ENCODE measurements around the gene CTRB1. TPM values are rescaled to one million over a fixed set of nuclear protein-coding genes. Genes with fewer than 3 reads are reported as not detected.

CTRB1 gene
- total and polyA plus RNA-seq, 2 experiments from 2014 or later, result 0.21 TPM; not detected in 1

DNA sequence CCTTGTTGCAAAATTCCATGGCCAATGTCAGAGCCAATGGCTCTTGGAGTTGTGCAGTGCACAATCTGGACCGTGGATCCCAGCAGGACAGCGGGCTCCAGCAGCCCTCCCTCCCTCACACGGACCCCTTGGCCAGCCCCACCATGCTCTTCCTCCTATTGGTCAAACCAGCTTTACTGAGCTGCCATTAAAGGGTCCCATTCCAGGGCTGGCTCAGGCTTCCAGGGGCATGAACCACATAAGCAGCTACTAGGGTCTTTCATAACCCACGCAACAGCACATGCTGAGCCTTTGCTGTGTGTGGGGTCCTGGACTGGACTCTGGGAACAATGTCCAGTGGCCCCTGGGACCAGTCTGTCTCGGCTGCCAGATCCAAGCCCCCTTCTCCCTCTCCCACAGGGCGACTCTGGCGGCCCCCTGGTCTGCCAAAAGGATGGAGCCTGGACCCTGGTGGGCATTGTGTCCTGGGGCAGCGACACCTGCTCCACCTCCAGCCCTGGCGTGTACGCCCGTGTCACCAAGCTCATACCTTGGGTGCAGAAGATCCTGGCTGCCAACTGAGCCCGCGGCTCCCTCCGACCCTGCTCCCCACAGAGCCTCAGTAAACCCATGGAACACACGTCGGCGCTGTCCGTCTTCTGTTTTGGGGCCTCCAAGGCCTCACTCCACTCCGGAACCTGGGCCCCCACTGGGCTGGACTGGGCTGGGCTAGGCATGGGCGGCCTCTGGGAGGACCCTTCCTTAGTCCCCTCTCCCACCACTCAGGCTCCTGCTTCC, 5.7 kb downstream of the CTRB1 start:
- no peaks in the 10 kb centered on the region for H4K20me1 ChIP-seq (ENCODE audit: insufficient read depth, poor library complexity, severe bottlenecking)
- no peak for TF ChIP-seq EZH2 (IDR thresholded peaks at IDR 0.05; ENCODE audit: borderline replicate concordance)
- no peak for TF ChIP-seq EZH2phosphoT487 (IDR thresholded peaks at IDR 0.05; ENCODE audit: low read depth, severe bottlenecking, unreplicated experiment)
- TF ChIP-seq, protein P1, sequence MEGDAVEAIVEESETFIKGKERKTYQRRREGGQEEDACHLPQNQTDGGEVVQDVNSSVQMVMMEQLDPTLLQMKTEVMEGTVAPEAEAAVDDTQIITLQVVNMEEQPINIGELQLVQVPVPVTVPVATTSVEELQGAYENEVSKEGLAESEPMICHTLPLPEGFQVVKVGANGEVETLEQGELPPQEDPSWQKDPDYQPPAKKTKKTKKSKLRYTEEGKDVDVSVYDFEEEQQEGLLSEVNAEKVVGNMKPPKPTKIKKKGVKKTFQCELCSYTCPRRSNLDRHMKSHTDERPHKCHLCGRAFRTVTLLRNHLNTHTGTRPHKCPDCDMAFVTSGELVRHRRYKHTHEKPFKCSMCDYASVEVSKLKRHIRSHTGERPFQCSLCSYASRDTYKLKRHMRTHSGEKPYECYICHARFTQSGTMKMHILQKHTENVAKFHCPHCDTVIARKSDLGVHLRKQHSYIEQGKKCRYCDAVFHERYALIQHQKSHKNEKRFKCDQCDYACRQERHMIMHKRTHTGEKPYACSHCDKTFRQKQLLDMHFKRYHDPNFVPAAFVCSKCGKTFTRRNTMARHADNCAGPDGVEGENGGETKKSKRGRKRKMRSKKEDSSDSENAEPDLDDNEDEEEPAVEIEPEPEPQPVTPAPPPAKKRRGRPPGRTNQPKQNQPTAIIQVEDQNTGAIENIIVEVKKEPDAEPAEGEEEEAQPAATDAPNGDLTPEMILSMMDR (IDR thresholded peaks at IDR 0.05; ENCODE audit: poor library complexity), result no peak
- no peak overlapping the region for H3K4me3 ChIP-seq
- H3K79me2 ChIP-seq, result no peaks in the 10 kb centered on the region
- 91% methylated on average over 20 of the region's 20 CpGs for WGBS (ENCODE audit: low lambda C conversion rate, missing lambda C conversion rate)
- no peaks in the 10 kb centered on the region for H3K9me2 ChIP-seq (replicated peaks; ENCODE audit: insufficient read depth)
- no peak overlapping the region for H3K27ac ChIP-seq
- no peak overlapping the region for H3K4me2 ChIP-seq
- no peaks in the 10 kb centered on the region for H3K4me1 ChIP-seq (ENCODE audit: insufficient read depth)
- H3K9me3 ChIP-seq (ENCODE audit: low read depth), result no peaks in the 10 kb centered on the region
- H3K27me3 ChIP-seq, result no peaks in the 10 kb centered on the region
- no peak for DNase-seq (ENCODE audit: low spot score)
- H2AFZ ChIP-seq, result no peak overlapping the region
- no peaks in the 10 kb centered on the region for H3K36me3 ChIP-seq (replicated peaks; ENCODE audit: insufficient read depth, low read depth)

DNA sequence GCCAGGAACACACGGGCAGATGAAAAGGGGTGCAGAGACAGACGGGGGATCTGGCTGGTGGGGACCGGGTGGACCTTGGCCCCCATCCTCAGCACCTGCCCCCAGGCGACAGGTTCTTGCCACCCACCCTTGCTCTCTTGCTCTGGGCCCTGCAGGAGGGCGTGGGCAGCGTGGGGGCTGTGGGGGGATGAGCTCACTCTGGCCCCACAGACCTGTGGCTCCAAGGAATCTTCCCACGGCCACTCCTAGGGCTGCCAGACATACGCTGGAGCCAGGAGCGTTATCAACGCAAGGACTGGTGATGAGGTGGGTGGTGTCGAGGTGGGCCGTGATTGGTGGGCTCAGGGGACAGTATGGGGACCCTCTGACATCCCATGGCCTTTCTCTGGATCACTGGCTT, 6.3 kb downstream of the CTRB1 start:
- Histone ChIP-seq H3K9me2 (replicated peaks; ENCODE audit: insufficient read depth) (no peaks in the 10 kb centered on the region), H3K4me3 (no peak overlapping the region), H3K4me1 (ENCODE audit: insufficient read depth) (no peaks in the 10 kb centered on the region), H2AFZ (no peak overlapping the region), H3K79me2 (no peaks in the 10 kb centered on the region), H4K20me1 (ENCODE audit: insufficient read depth, poor library complexity, severe bottlenecking) (no peaks in the 10 kb centered on the region), H3K36me3 (replicated peaks; ENCODE audit: insufficient read depth, low read depth) (no peaks in the 10 kb centered on the region), H3K27me3 (no peaks in the 10 kb centered on the region), H3K27ac (no peak overlapping the region), H3K9me3 (ENCODE audit: low read depth) (no peaks in the 10 kb centered on the region), H3K4me2 (no peak overlapping the region)
- TF ChIP-seq EZH2 (IDR thresholded peaks at IDR 0.05; ENCODE audit: borderline replicate concordance) (no peak), EZH2phosphoT487 (IDR thresholded peaks at IDR 0.05; ENCODE audit: low read depth, severe bottlenecking, unreplicated experiment) (no peak)
- TF ChIP-seq, protein P1 (IDR thresholded peaks at IDR 0.05; ENCODE audit: poor library complexity), result no peak
- DNase-seq (ENCODE audit: low spot score), result no peak
- 72% methylated on average over 10 of the region's 12 CpGs for WGBS (ENCODE audit: low lambda C conversion rate, missing lambda C conversion rate)

DNA sequence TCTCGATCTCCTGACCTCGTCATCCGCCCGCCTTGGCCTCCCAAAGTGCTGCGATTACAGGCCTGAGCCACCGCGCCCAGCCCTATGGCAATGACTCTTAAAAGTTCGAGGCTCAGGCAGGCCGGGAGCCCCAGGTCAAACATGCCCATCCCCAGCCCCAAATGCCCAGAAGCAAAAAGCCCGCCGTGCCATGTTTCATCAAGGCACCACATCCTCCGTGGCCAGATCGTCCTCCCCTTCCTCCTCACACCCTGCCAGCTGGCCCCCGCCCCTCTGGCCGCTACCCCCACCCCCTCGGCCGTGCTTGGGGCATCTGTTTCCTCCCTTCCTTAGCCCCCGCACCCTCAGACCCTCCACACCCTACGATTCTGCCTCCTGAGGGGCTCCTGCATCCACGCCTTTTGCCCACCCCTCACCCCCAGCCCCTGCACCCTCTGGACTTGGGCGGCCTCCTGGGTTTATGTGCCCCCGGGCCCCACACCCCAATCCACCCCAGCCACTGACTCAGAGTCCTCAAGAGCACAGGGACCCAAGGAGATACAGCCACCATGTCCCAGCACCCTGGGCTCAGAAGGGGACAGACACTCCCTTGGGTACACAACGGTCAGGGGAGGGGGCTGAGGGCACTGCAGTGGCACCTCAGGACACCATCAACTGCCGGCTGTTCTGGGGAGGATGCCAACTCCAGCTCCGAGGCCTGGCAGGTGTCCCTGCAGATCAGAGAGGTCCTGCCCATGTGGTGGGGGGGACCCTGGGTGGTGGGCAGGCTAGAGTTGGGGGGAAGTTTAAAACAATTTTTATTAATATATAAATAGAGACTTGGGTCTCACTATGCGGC, 7.1 kb downstream of the CTRB1 start:
- Histone ChIP-seq H3K36me3 (replicated peaks; ENCODE audit: insufficient read depth, low read depth) (no peaks in the 10 kb centered on the region), H2AFZ (no peak overlapping the region), H3K27ac (no peak overlapping the region), H3K4me3 (no peak overlapping the region), H3K27me3 (no peaks in the 10 kb centered on the region), H3K9me3 (ENCODE audit: low read depth) (no peaks in the 10 kb centered on the region), H3K79me2 (no peaks in the 10 kb centered on the region), H4K20me1 (ENCODE audit: insufficient read depth, poor library complexity, severe bottlenecking) (no peaks in the 10 kb centered on the region), H3K4me2 (no peak overlapping the region), H3K9me2 (replicated peaks; ENCODE audit: insufficient read depth) (no peaks in the 10 kb centered on the region), H3K4me1 (ENCODE audit: insufficient read depth) (no peaks in the 10 kb centered on the region)
- no peak for DNase-seq (ENCODE audit: low spot score)
- TF ChIP-seq EZH2 (IDR thresholded peaks at IDR 0.05; ENCODE audit: borderline replicate concordance), result no peak
- no peak for TF ChIP-seq EZH2phosphoT487 (IDR thresholded peaks at IDR 0.05; ENCODE audit: low read depth, severe bottlenecking, unreplicated experiment)
- TF ChIP-seq, protein P1 (IDR thresholded peaks at IDR 0.05; ENCODE audit: poor library complexity), result no peak
- 94% methylated on average over 18 of the region's 26 CpGs for WGBS (ENCODE audit: low lambda C conversion rate, missing lambda C conversion rate)

Data from hepatocyte (in vitro differentiated cells).